ENCODE results near the gene DOCK2.

- TF ChIP-seq EZH2 (IDR thresholded peaks at IDR 0.05; ENCODE audit: insufficient read depth, poor library complexity, severe bottlenecking): no peak
- TF ChIP-seq EZH2phosphoT487 (IDR thresholded peaks at IDR 0.05; ENCODE audit: insufficient read depth, low read depth): no peak
These were observed 4.1 kb upstream of the DOCK2 start for GRCh38 chr5:169632946-169633345.
